HG03066 (cell line): ENCODE results near the gene PELI2.
A peak's percentile ranks its signal among the peaks of the same experiment; 100 is the strongest.

Experiments
- ATAC-seq: cut with Tn5 transposase; IDR thresholded peaks from one replicate; pipeline ENCODE4 v1.9.1; 2021; ENCODE audit warnings: low read depth; ENCODE audit not compliant: unreplicated experiment

PELI2 gene

DNA sequence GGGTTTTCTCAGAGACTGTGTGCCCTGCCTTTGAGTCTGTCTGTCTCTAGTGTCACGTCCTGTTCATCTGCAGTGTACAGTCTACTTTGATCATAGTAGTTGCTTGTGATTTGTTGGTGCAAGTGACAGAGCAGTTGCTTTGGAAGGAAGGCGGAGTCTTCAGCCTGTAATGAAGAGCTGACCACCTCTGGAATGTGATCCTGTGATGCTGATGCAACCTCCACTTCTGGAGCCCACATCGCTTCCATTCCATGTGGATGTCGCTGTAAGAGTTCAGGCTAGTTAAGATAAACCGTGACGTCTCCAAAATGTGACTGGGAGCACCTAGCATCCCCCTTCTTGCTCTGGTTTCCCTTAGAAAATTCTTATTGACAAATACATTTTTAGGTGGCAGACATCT is 51.8 kb downstream of the PELI2 start:
- no peak for ATAC-seq

DNA sequence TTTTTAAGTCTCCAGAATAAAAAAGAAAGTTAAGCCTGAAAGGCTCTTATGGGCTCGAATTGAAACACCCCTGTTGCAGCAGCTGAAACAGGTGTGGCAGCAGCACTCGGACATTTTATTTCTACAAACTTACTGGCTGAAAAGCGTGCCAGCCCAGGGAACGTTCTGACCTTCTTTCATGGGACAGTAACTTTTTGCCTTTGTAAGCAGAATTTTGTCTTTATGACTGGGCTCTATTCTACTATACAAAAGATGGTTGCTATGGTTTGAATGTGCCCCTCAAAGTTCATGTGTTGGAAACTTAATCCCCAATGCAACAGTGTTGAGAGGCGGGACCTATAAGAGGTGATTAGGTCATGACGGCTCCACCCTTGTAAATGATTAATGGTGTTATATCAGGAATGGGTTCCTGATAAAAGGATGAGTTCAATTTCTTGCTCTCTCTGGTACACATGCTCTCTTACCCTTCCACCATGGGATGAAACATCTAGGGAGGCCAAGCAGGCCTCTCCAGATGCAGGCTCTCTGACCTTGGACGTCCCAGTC is 52.7 kb downstream of the PELI2 start:
- ATAC-seq: no peak

DNA sequence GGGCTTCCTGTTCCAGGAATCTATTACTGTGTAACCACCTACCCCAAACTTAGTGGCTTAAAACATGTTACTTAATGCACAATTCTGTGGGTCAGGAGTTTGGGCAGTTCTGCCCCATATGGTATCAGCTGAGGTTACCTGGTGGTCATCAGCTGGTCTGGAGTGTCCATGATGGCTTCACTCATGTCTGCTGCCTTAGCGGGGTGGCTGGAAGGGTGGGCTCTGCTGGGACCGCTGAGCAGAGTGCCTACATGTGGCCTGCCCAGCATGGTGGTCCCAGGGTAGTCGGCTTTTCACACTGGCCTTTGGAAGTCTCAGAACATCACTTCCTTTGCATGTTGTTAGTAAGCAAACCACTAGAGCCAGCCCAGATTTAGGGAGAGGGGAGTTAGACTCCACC is 53.9 kb downstream of the PELI2 start:
- ATAC-seq: no peak

DNA sequence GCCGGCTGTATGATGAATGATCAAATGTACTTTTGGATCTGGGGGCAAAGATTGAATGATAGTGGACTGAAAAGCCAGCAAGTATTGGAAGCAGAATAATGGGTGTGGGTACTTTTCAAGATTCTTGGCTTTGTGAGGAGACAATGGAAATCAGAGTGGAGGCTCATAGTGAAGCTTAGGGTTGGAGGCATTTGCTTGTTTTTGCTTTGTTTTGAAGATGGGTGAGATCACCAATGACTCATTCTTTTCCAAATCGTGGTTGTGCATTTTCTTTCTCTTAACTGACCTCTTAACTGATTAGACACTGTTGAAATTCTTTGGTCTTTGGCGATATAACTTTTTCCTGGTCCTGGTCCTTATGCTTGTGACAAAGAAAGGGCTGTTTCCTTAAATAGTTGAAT is 54.4 kb downstream of the PELI2 start:
- no peak for ATAC-seq

DNA sequence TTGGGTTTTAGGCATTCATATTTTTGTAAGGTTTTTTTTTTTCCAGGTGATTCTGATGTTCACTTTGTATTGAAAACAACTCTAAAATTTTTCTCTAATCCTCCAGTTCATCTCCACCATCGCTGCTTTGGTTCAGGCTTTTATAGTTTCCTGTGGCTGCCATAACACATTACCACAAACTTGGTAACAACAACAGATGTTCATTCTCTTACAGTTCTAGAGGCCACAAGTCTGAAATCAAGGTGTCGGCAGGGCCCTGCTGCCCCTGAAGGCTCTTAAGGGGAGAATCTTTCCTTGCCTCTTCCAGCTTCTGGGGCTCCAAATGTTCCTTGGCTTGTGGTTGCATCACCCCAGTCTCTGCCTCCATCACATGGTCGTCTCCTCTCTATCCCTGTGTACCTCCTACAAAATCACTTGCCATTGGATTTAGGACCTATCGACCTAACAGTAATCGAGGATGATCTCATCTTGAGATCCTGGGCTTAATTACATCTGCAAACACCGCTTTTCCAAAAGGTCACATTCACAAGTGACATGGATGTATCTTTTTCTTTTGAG is 55.2 kb downstream of the PELI2 start:
- no peak for ATAC-seq

DNA sequence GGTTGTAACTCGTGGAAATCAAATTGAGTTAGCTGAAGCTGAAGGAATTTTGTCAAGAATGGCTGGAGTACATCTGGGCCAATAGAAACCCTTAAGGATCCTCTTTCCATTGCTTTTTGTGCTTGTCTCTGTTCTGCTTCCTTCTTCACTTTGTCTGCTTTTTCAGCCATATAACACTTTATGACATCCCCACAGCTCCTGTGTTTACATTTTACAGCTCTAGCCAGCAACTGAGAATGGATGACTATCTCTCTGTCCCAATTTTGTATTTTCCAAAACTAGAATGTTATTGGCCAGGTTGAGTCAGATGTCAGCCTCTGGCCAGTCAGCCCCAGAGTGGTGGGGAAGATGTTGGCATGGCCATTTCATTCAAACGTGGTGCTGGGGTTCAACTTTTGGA is 57.6 kb downstream of the PELI2 start:
- ATAC-seq: no peak

DNA sequence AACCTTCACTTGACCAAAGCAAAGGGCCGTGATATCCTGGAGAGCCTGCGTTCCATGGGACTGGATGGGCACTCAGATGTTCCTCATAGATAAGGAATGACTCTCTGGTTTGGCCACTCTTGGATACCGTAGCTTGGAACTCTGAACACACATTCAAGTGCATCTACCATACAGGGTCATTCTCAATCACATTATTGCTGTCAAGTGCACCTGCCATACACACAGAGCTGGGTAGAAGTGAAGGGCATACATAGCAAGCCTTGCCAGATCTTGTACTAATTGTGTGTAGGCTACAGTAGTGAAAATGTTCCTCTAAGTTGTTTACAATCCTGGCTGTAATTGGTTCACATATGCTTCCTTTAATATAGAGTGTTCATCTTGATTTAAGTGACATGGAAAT is 58.3 kb downstream of the PELI2 start:
- ATAC-seq: no peak

DNA sequence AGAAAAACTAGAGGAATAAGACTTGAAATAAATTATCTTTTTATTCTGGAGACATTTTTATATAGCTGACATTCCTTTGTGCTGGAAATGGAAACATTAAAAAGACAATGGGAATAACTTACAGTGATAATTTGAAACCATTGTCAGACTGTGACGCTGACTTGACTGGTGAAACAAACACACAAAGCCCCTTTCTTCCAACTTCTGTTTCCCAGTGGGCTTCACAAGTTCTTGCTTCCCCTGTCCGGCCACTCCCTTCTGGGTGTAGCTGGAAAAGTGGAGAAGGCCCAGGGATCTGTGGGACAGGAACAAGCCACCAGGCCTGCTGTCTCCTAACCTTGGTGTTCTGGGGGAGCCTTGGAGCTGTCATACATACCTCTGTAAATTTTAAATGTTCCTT is 58.8 kb downstream of the PELI2 start:
- ATAC-seq: no peak

DNA sequence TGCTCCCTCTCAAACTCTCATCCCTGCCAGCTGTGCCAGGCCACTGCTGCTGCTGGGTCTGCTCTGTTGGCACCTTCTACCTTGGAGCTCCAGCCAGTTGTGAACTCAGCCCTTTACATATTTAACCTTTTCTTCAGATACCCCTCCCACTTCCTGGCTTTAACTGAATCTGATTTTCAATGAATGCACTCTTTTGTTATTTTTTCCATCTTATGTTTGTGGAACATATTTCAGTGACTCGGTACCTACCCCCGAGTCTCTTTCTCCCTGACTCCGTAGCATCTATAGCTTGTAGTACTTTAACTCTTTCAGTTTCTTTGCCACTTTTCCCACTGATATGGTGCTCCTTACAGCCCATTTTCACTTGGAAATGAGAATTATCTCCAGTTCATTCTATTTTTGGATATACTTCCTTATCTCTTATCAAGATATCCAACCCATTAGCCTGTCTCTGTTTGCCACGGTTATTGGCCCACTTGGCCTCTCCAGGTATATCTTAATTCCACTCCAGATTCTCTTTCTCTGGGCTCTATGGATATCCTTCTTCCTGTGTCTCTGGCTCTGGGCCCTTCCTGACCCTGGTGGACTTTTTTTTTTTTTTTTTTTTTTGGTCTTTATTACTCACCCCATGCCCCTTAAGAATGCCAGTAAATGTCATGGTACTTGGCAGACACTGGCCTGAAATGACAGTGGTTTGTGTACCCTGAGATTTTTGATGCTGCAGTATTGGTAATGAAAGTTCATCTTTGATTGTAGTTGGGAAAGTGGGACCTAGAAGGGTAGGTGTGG is 62.7 kb downstream of the PELI2 start:
- ATAC-seq: no peak

DNA sequence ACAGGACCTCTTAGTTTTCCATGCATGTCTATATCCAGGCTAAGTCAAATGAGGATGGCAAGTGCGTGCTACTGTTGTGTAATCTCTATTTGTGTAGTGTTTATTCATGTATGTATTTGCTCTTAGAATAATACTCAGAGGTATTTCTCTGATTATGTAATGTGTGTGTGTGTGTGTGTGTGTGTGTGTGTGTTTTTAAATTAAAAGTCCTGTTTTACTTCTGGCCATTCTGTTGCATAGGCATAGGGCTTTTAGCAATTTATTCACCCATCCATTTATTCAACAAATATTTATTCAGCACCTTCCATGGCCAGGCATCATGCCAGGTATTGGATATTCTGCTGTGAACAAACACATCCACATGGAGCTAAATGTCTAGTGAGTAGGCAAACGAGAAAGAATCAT is 63.5 kb downstream of the PELI2 start:
- no peak for ATAC-seq

DNA sequence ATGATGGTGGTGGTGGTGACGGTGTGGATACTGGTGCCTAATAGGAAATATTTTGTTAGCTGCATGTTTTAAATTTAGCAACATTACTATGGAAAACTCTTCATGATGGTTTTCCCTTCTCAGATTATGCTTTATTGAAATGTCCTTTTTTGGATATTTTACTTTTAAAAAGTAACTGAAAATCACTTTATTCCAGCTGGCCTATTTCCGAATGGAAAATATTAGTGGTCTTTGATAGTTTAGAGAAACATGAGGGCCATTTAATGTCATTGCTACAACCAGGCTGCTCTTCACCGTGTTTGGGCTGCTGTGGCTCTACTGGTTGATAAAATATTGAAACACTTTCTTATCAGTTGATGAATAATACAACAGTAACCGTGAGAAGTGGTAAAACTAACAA is 64.2 kb downstream of the PELI2 start:
- no peak for ATAC-seq

DNA sequence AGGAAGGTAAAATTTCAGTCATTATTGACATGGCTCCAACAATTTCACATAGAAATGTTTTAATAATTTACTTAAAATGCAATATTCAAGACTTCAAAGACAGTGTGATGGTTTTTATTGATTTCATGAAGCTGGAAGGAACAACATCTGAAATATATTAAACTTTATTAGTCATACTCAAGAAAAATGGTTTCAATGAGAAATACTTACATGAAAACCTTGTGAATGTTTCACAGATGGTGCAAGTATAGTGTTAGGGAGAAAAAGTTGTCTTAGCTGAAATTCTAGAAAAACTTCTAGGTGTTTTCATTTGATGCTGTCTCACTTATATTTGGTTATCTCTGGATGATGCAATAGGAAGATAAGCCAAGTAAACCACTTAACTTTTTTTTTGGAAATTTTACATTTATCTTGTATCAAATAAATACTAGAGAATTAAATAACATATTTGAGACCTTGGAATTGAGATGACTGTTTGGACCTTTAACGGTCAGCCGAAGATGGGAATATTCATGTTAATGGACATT is 65.5 kb downstream of the PELI2 start:
- ATAC-seq: no peak

DNA sequence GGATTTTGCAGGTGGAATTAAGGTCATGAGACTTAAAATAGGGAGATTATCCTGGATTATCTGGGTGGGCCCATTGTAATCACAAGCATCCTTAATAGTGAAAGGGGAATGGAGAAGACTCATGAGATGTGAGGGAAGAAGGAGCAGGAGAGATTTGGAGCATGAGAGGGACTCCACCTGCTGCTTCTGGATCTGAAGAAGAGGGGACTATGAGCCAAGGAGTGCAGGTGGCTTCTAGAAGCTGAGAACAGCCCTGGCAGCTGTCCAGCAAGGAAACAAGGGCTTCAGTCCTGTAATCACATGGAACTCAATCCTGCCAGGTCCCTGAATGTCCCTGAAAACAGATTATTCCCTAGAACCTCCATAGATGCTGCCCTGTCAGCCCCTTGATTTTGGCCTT is 67.8 kb downstream of the PELI2 start:
- no peak for ATAC-seq

DNA sequence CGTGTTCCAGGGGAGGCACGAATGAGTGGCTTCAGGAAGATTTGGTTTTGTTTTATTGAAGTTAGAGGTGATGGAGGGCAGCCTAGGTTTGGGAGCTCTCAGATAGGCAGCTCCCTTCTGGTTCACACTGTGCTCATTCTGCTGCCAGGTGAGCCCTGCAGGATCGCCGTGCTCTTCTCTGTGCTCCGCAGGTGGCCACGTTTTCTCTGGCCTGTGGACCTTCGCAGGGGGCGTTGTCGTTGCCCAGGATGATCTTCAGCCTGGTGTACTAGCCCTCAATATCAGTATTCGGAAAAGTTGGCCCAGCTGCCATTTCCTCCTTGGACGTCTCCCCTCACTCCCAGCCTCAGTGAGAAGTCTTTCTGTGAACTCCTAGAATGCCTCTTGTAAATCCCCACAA is 69.5 kb downstream of the PELI2 start:
- no peak for ATAC-seq

DNA sequence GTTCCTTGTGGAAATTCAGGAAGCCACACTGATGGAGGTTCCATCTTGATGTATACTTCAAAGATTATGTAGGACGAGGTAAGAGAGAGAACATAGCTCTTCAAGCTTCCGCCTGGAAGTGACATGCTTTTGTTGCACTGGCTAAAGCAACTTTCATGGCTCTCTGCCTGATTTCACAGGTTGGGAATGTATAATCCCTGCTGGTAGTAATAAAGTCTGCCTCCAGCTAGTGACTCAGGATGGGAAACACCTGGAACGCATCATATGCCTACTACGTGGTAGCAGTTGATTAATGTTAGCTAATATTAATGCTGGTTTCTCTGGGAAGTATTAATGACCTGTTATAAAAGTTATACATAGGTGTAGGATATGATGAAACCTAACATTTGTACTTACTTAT is 71.1 kb downstream of the PELI2 start:
- ATAC-seq: no peak

DNA sequence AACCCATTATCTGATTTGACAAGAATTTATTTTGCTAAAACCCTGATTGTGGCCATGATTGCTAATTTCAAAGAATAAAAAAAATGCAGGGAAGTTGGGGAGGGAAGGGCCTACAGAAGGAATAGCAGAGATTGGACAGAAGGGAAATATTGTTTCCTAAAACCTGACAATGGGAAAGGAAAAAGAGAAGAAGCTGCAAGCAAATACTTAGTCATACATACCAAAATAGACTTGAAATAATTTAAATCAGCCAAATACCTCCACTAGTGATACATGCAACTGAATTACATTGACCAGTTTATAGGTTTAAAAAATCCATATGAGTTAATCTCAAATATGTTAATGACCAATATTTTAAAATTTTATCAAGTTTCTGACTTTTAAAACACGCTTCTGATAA is 75.1 kb downstream of the PELI2 start:
- ATAC-seq: no peak

DNA sequence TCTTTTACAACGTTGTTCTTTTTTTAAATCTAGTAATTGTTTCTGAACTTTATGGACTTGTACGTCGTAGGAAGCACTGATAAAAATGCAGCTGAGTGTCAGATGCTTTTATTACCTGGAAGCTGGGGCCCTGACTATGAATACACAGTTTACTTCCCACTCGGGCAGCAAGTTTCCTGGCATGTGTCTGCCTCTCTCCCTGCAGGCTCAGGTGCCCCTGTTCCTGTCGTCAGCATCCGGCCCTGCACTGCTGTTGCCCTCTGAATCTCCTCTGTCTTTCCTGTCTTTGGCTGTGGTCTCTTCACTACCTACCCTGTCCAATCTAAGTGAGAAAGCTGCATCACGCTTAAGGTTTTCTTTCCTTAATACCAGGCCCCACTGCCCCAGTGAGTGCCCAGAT is 75.8 kb downstream of the PELI2 start:
- ATAC-seq: no peak

DNA sequence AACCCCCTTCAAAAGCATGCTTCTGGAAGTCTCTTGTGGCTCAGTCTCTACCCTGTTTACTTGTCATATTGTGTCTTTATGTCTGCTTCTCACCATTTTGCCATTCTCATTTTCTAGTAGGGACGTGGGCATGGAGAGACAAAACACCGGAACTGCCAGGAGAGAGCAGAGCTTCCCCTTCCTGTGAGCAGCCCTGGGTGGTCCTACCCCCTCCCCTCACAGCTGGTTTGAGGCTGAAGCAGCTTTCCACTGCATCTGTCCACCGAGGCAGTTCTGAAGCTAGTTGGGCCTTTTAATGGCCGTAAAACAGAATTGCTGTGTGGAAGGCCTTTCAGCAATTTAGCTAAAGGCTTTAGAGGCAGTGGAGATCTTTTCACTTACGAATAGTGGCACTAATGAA is 77.0 kb downstream of the PELI2 start:
- no peak for ATAC-seq

DNA sequence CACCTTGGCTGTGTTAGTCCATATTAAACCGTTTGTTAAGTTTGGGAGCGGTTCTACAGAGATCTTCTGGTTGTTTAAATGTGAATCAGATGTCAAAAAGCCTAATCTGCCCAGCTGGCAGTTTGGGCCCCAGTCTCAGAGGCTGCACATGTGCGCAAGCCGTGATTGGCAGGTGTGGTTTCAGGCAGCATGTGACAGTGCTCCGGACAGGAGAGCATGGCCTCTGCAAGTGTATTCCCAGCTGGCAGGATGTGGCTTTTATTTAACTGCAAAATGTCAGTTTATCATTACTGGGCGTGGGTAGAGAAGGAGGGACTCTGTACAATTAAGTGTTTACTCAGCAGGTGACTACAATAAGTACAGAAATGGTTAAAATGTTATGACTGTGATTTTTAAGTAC is 77.5 kb downstream of the PELI2 start:
- peak; percentile 53 for ATAC-seq

DNA sequence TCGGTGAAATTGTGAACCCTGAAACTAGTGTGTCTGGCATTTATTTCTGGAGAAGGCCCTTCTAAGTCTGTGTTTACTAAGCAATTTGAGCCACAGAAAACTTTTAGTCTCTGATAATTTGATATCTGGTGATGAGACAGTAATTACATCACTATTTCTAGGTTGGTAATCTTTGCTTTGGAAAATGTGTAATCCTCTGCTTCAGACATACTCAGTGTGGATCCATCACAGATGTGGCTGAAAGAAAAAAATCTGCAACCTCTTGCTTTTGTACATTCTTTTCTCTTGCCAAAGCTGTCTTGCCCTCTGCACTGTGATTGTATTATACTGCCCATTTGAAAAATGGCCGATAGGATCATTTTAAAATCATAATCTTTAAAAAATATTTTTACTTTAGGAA is 78.1 kb downstream of the PELI2 start:
- no peak for ATAC-seq

DNA sequence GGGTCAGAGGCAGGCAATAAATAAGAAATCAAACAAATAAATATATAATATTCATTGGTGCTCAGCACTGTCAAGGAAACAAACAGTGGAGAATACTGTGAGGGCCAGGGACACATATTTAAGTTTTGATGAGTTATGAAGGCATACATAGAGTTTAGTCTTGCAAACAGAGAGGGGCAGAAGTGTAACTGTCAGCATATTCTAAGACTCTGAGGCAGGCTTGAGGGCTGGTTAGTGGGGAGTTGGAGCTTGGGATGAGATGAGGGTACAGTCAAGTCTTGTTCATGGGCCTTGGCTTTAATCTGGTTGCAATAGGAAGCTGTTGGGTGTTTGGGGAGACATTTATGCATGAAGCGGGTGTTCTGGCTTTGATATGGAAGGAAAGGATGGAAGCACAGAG is 78.9 kb downstream of the PELI2 start:
- no peak for ATAC-seq

DNA sequence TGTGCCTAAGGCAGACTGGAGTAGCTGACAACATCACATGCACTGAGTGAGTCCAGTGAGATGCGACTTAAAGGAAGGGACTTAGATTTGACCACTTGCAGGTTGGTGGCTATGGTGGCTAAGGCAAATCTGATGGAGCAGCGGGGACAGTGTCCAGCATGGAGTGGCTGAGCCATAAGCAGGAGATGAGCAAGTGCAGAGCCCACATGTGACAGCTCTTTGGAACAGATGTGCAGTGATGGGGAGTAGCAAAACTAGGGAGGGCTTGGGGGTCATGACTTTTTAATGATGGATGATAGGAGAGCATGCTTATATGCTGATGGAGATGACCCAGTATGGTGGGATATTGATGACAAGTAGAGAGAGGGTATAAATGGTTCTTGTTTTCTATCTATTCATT is 80.2 kb downstream of the PELI2 start:
- ATAC-seq: no peak
